Measurements from ENCODE around the gene SELENOS. TPM values are rescaled to one million over a fixed set of nuclear protein-coding genes. Genes with fewer than 3 reads are reported as not detected.
A peak's percentile ranks its signal among the peaks of the same experiment; 100 is the strongest.

SELENOS gene
- total RNA-seq, 1 experiment from 2014 or later = 50.7 TPM

DNA sequence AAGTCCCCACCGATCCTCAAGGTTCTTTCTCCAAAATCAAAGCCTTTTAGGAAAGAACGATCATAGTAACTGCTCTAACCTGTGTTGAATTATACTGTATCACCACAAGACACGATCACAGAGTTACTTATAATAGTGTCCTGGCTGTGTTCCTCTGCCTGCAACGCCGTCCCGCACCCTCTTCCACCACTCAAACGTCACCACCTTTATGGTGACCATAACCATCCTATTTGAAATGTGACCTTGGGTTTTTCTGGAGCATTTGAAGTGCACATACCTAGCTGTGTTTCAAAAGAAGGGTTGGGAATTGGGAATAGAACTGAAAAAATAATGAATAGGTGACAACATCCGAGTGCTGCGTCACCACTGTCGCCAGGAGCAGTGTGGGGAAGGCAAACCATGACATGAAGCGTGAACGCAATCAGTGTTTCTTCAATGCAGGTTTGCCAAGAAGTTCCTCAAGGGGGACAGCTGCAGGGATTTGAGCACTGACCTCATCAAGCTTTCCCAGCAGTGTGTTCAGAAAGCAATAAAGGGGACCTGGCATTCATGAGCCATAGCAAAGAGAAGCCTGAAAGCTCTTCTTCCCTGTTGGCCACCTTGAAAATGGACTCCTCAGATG, 769 bp upstream of the SELENOS start:
- DNase-seq (ENCODE audit: low read depth) = no peak

DNA sequence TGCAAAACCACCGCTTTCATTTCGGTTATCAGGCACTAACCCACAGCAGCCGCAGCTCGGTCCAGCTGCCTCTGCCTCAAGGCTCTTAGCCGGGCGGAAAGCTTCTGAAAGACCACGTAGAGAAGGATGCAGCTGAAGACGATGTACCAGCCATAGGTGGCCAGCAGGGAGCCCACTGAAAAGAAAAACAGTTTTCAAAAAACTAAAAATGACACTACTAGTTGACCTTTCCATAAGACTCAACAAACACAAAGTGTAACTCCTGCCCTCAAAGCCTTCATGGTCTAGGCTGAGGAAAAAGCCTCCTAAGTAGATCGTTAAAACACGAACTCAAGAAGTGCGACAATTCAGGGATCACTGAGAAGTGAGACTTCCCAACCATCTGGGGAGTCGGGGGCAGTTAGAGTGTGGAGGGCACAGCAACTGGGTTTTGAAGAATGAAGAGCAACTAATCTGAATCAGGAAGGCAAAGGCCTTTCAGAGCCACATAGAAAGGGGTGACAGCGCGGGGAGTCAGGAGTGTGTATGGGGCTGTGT, 716 bp downstream of the SELENOS start:
- DNase-seq (ENCODE audit: low read depth) = peak; percentile 32

DNA sequence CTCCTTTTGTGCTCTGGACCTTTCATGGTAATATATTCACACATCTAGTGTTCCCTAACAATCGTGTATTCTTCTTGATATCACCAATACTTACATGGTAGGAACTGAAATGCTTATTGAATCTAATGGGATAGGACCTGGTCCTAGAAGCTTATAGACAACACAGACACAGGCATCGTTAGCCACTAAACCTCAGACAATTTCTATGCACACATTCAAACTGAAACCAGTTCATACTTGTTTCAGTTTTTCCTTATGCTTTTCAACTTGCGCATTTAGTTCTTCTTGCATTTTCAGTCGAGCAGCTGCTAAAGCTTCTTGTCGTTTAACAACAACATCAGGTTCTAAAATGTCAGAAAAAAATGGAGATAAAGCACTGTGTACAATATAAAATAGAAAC, 2.3 kb downstream of the SELENOS start:
- no peak for DNase-seq (ENCODE audit: low read depth)

DNA sequence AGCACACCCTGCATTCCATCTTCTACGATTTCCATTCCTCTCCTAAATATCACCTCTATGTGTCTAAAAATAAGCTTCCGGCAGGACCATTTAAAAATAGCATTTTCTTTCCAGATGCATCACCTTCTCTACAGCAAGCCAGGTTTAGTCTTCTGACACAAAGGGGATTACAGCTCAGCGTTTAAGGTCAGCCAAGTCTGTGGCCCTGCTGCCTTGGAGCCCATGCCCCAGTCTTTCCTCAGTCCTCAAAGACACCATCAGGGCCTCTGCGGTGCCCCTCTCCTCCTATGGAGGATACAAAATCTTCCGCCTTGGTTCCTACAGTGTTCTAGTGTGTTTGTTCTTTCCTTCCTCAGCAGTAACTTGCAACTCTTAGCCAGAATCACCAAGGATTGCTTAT, 3.8 kb downstream of the SELENOS start:
- no peak for DNase-seq (ENCODE audit: low read depth)

DNA sequence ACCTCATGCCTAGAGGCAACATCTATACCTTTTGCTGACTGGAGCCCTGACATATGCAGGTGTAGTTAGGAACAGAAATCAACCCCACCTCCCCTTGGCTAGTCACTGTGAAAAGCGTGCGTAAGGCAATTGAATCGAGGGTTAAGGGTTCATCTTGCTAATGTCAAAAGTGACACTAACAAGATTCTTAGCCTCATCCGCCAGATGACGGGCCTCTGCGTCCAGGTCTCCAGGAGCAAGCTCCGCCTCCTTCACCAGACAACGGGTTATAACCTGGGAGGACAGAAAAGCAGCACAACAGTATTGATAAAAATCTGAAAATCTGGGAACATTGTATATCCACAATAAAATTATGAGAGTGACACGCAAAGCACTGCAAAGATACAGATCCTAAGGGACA, 4.7 kb downstream of the SELENOS start:
- no peak for DNase-seq (ENCODE audit: low read depth)

DNA sequence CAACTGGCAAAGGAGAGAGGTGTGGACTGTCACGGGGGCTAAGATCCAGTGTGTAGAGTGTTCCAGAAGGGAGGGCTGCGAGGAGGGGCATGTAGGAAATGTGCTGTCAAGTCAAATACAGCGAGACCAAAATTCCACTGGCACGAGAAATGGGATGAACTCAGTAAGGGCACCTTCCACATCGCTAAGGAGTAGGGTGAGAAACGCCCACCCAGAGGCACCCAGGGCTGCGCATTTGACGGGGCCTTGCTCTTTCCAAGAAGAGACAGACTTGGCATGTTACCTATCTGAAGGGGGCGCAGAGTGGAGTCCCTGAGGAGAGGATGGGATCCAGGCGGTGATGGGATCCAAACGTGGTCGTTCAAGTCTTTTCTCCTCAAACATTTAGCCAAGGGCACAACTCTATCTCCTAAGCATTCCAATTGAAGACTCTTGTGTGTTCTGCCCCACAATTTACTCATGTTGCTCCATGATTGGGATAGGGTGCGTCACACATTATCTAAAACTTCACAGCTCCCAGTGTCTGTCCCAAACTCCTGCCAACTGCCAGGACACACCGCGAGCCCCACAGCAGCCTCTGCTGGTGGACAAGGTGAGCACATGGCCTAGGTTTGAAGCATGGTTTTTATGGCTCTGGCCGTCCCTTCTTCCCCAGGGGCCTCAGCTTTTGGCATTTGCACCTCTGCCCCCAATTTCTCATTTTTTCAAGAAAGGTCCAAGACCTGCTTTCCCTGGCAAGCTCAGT, 7.6 kb downstream of the SELENOS start:
- DNase-seq (ENCODE audit: low read depth) = no peak

DNA sequence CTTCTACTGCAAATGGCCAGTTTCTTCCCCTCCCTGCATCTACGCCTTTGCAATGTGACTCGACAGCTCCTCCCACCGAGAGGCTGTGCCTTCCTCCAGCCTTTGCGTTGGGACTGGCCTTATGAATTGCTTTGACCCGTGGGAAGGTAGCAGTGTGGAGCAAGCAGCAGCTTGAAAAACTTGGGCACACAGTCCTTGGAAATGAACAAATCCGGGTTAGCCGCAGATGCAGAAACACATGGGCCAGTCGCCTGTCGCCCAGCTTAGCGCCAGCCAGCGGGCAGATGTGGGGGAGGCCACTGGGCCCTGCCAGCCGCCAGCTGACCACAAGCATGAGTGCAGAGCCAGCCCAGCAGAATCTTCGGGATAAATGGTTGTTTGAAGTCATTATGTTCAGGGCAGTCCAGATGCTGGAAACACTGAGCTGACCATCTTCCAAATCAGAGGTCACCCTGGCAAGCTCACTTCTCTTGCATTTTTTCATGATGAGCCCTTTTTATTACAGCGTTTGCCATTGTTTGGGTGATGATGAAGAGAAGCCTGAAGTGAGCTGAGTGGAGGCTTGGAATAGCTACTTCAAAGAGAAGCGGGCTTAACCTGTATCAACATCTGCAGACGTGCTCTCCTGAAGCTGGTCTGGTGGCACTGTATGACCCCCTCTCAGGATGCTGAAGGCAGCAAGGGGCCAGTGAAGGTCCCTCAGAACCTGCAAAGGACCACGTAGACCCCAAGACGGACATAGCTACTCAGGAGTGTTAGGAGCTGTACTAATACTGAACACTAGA, 9.8 kb downstream of the SELENOS start:
- DNase-seq (ENCODE audit: low read depth) = peak; percentile 49

DNA sequence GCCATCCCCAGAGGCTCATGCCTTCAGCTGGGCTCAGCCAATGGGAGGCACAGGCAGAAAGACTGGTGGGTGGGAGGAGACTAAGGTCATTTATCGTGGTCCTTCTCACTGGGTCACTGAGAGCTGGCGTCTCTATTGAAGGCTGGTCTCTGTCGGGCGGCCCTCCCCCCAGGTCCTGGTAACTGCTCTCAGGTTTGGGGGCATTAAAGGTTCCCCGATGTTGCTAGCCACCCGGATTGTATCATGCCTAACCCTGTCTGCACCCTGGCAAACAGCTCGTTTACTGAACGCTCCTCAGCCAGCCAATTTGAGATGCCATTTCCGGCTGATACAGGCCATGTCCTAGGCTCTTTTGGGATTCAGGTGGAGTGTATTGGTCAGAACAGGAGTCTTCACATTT, 10.5 kb downstream of the SELENOS start:
- DNase-seq (ENCODE audit: low read depth) = no peak

DNA sequence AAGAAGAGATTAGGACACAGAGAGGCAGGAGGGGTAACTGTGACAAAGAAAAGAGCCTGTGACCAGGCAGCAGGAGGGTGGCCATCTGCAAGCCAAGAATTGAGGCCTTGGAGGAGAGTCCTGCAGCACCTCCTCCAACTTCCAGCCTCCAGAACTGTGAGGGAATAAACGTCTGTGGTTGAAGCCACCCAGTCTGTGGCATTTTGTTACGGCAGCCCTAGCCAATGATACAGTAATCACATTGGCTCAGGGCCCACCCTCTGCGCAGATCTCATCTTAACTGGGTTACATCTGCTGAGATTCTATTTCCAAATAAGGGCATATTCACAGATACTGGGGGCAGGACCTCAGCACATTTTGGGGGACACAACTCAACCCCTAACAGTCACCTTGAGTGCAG, 11.3 kb downstream of the SELENOS start:
- no peak for DNase-seq (ENCODE audit: low read depth)

DNA sequence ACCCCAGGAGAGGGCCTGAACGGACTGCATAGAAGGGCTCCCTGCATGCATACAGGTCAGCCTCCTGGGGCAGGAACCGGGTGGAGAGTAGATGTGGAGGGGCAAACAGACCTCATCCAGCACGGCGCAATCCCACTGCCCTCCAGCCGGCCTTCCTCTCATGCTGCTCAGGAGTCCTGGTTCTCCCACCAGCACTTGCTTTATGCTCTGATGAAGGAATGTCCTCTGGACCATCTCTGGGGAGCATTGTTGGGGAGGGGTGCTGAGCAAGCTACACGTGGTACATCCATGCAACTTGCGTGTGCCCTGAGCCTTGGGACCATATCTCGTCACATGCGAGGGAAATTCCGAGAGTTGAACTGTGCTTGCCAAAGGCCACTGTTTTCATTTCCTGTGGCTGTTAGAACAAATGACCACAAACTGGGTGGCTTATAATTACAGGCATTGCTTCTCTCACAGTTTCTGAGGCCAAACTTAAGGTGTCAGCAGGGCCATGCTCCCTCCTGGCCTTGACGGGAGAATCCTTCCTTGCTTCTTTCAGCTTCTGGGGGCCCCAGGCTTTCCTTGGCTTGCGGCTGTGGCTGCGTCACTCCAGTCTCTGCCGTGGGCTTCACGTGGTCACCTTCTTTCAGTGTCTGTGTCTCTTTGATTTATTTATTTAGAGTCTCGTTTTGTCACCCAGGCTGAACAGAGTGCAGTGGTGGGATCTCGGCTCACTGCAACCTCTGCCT, 12.2 kb downstream of the SELENOS start:
- DNase-seq (ENCODE audit: low read depth) = no peak

DNA sequence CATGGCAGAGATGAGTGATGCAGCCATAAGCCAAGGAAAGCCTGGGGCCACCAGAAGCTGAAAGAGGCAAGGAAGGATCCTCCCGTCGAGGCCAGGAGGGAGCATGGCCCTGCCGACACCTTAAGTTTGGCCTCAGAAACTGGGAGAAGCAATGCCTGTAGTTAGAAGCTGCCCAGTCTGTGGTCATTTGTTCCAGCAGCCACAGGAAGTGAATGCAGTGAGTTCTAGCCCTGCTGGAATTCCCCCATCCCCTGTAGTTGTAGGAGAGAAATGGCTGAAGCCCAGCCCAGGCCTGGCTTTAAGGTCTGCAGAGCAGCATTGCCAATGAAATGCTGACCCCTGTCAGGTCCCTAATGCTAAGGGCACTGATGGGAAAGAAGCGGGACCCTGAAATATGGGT, 13.3 kb downstream of the SELENOS start:
- DNase-seq (ENCODE audit: low read depth) = no peak

DNA sequence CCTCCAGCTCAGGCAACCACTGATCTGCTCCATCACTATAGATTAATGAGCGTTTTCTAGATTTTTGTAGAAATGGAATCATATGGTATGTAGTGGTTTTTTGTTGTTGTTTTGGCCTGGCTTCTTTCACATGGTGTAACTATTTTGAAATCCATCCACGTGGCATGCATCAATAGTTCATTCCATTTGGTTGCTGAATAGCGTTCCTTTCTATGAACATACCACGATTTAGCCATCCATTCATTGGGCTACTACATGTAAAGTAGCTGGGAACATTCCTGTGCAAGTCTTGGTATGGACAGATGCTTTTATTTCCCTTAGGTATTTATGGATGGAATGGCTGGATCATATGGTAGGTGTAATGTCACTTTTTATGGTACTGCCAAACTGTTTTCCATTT, 14.7 kb downstream of the SELENOS start:
- DNase-seq (ENCODE audit: low read depth) = no peak

DNA sequence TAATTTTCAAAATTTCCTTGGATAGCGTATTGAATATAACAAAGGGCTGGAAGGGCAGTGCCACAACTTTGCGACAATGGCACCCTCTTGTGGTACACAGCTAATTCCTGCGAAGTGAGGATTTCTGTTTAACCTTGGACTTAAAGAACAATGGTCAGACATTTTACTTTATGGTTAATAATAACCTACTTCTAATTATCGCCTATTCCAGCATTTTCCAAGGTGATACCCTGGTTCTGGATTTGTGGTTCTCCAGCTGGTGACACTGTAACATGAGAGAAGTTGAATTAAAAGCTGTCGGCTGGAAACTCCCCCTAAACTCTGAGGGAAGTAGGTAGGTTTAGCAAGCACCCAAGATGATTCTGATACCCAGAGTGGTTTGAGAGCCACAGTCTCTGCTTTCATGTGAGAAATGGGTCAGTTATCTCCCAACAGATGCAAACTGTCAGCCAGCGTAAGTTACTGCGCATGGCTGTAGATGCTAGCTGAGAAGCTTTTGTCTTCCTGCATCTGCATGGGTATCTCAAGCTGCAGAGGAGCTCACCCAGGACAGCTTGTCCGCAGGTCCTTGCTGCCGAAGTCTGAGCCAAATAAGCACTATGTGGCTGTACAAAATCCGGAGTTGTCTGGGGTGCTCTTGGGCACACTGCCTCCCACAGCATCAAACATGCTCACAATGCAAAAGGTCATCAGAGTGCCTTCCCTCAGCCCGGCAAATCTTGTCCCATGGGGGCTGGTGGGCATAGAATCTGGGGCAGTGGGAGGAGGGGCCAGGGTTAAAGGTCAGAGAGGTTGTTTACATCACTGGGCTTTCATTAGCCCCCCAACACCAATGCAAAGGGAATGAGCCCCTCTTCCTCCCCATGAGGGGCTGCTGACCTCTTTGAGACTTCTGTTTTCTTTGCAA, 18.8 kb downstream of the SELENOS start:
- peak; percentile 61 for DNase-seq (ENCODE audit: low read depth)

DNA sequence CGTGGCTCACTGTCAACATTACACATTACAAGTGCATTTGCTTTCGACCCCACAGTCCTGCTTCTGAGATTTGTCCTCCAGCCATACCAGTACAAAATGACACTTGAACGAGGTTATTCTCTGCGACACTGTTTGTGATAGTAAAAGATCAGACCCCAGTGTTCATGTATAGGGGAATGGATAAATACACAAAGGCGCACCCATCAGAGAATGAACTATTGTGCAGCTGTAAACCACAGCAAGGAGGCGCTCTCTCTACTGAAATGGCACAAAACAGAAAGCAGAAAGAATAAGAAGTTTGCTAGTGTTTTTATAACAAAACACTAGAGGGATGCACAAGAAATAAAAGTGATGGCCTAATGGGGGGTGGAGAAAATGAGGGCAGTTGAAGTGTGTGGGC, 20.5 kb downstream of the SELENOS start:
- peak; percentile 39 for DNase-seq (ENCODE audit: low read depth)

DNA sequence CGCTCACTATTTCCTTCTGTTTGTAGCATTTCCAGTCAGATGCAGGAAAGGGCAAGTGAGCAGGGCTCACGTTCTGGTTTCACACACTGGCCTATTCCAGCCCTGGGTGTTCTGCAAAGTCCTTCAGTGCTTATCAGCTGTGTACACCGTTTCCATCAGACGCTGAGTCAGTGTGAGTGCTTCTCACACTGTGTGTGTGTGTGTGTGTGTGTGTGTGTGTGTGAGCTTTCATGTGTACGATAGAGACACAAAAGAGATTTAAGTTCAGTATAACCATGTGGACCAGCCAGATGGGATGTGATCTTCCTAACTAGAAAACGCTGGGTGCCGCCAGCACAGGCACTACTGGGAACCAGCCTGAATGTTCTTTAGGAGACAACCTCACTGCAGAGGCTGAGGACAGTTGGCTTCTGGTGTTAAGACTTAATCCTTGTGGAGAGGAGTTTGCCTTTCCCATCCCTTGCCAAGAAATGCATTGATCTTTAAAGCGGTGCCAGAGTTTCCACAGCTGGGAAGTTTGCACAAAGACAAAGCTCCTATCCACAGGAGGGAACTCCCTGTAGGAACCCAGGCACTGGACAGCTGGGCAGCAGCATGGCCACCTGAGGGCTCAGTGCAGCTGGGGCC, 21.6 kb downstream of the SELENOS start:
- DNase-seq (ENCODE audit: low read depth) = no peak

DNA sequence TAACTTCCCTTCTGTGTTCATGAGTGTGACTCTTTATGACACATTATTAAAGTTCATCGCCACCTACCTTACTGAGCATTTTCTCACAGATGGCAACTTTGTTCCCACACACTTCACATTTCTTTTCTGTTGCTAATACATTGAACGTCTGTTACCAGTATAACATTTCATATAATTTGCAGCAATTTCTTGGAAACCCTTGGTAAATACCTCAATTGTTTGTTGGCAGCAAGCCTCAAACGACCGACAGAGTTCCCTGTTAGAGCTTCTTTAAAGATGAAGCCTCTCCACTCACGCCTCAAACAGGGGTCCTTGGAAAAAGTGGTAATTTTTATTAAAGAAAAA, 22.3 kb downstream of the SELENOS start:
- DNase-seq (ENCODE audit: low read depth) = no peak

DNA sequence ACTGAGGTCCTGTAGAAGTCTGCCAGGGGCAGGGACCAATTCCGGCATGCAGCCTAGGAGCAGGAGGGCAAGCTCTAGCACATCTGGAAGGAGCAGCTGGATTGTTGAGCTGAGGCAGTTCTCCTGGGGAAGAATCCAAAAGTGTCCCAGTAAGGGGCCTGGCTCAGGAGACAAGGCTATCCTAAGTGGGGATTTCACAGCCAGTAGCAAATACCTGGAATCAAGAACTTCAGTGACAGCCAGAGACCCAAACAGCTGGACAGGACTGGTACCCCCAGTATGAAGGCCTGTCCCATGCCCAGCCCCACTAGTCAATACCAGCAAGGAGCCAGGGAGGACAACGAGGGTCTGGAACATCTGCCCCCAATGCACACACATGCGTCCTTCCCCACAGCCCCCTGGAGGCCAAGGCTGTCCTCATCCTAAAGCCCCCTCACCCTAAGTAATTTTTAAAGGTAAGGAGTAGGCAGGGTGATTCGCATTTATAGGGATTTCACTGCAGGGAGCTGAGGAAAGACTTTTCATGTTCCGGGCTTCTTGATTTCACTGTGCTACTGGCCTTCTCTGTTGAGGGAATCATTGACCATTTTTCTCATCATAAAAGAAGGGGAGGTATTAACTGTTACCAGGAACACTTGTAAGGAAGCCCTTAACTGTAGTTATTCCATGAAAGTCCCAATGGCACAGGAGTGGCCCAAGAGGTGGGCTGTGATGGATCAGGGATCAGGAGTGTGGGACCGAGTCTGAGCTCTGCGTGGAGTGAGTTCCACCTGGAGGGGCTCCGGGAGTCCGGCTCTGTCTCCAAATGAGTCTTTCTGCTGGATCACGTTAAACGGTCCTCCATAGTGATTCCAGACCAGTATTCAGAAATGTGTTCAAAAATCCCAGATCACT, 22.9 kb downstream of the SELENOS start:
- no peak for DNase-seq (ENCODE audit: low read depth)

DNA sequence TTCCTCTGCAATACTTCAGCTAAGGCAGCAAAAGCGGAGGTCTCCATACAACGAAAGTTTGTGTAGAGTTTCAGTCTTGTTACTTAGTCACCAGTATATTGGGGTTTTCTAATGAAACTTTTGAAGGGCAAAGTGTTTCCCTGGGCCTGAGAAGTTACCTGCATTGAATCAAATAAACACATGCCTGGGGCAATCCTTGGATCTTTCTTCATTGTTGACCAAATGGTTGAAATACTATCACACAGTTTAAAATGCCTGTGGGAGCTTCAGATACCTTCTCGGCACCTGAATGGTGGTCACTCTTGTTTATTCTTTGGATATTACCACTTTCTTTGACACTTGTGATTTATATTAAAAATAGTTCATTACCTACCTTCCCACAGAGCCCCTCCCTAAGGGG, 24.4 kb downstream of the SELENOS start:
- no peak for DNase-seq (ENCODE audit: low read depth)
